GM19099 (cell line): ENCODE data around the gene UBE2J1.

ENCODE experiments used
- POLR2A ChIP-seq: IDR thresholded peaks from 3 replicates; pipeline ENCODE4 v1.6.1; 2011; ENCODE audit warnings: low read depth; ENCODE audit not compliant: insufficient read length; ENCODE audit errors: extremely low read depth

Gene UBE2J1, protein sequence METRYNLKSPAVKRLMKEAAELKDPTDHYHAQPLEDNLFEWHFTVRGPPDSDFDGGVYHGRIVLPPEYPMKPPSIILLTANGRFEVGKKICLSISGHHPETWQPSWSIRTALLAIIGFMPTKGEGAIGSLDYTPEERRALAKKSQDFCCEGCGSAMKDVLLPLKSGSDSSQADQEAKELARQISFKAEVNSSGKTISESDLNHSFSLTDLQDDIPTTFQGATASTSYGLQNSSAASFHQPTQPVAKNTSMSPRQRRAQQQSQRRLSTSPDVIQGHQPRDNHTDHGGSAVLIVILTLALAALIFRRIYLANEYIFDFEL

DNA sequence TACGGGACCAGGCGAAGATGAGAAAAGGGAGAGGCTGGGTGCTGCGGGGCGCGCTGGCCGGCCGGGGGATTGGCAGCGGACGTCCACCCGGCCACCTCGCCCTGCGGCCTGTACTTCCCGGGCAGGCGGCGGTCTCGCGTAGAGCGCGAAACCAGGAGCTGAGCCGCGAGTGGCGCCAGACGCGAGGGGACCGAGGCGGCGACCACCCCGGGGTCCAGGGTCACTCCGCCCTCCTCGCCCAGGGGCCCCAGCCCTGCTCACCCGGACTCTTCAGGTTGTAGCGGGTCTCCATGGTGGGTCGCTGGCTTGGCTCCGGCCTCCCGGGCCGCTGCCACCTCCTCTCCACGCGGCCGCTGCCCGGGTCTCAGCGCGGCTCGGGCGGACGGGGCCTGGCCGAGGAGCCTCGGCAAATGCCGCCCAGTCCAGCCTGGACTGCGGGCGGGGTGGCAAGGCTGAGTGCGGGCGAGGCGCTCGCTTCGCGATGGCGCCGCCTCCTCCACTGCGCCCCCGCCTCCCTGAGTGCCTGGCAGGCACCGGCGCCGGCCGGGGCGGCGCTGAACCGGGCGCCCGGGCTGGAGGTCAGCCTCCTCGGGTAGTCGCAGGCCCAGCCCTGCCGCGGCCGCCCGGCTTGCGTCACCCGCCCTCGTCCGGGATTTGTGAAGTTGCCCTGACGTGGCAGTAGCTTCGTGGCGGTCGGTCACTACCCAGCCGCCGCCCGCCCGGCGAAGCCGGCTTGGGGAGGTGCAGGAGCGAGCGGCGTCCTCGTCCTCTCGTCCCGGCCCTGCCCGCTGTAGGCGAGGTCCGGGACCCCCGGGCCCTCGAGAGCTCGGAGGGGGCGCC, at the start of gene UBE2J1:
Gene UBE2J1 (minus strand): TSS at position 445 of the 840 bp plus-strand sequence. CDS start 153 bp downstream, at position 292.
- peak; percentile 90 for TF ChIP-seq POLR2A

DNA sequence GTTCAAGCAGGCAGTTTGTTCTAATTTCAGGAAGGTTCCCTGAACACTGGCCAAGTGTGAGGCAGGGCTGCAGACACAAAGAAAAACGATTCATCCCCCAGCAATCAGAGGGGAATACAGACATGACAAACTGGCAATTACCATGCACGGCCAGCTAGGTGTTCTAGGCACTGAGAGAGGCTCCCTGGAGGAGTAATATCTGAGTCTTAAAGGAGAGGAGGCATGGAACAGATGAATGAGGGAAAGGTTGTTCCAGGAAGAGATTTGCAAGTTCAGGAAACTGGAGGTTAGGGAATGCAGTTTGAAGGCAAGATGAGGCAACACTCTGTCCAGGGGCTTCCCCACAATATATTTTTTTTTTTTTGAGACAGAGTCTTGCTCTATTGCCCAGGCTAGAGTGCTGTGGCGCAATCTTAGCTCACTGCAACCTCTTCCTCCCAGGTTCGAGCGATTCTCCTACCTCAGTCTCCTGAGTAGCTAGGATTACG, 48.4 kb upstream of the UBE2J1 start:
- no peak for TF ChIP-seq POLR2A

DNA sequence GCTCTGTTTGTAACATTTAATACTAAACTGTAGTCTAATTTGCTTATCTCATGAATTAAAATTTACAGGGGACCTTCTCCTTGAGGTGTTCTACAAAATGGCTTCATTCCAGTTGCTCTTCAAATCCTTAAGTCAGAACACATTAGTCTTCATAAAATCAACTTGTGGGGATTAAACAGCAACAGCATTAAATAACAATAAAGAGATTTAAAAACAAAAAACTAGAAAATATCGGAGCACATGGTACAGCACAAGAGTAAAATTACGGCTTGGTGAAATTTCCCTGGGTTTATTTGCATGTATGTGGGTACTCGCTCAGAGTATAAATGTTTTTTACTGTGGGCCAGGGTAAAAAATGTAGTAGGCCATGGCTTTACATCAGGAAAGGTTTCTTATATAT, 47.5 kb upstream of the UBE2J1 start:
- no peak for TF ChIP-seq POLR2A

DNA sequence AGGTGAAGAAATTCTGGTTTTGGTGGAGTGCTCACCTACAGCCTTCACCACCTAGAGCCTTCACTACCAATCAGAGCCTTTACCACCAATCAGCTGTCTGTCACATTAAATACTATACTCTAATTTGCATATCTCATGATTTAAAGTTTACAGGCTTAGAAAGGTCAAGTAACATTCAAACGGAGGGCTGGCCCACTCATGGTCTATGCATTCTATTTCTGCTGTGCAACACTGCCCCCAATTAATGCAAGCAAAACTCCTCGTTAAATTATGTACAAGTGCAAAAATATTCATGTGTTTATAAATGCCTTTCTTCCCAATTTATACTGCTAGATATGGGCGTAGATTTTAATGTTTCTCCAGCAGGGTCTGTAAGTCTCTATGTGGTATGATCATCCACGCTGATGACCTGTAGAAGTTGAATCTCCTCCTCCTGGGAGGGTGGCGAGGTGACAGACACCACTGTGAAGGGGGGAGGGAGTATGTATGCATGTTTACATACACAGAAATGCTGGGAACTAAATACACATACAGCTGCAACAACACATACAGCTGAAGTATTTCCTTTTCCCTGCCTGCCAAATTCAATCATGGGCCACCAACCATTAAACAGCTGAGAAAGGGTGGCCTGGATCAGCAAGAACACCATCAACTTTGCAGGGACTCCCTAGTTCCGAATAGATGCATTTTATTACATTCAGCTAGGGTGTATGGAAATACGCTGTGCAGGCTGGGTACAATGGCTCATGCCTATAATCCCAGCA, 46.4 kb upstream of the UBE2J1 start:
- no peak for TF ChIP-seq POLR2A

DNA sequence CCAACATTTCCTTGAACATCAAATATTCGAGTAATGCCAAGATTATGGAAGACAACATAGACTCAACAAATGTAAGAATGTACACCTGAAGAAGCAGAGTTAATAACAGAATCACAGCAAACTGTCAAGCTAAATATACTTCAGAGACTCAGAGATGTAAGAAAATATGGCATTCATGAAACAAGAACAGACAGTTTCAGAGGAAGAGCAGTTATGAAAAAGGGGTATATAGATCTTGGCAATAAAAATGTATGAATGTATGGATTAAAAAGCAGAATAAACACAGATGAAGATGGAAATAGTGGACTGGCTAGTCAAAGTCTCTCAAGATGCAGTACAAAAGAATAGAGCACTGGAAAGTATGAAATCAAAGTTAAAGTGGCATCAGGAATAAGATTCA, 41.1 kb upstream of the UBE2J1 start:
- no peak for TF ChIP-seq POLR2A

DNA sequence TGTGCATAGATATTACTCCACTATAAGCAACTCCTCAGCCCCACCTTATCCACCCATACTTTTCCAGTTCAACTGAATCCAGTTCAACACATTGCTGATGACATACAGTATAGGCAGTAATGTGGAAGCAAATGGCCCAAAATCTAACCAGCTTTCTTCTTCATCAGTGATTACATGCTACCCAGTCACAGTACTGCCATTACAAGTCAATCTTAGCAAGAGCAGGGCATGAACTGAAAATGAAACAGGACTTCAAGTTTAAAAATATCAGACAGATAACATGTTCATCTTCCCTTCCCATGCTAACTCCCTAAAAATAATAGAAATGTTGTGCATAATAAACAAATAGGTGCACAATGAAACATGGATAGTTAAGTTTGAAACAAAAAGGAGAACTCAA, 40.3 kb upstream of the UBE2J1 start:
- TF ChIP-seq POLR2A, result no peak

DNA sequence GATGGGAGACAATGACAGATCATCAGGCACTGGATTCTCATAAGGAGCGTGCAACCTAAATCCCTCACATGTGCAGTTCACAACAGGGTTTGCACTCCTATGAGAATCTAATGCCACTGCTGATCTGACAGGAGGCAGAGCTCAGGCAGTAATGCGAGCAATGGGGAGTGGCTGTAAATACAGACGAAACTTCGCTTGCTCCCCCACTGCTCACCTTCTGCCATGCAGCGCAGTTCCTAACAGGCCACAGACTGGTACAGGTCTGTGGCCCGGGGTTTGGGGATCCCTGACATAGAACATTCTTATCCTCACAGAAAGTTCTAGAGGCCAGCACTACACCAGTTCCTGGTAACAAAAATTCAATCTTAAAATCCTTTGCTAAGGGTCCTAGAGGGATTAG, 36.3 kb upstream of the UBE2J1 start:
- no peak for TF ChIP-seq POLR2A

DNA sequence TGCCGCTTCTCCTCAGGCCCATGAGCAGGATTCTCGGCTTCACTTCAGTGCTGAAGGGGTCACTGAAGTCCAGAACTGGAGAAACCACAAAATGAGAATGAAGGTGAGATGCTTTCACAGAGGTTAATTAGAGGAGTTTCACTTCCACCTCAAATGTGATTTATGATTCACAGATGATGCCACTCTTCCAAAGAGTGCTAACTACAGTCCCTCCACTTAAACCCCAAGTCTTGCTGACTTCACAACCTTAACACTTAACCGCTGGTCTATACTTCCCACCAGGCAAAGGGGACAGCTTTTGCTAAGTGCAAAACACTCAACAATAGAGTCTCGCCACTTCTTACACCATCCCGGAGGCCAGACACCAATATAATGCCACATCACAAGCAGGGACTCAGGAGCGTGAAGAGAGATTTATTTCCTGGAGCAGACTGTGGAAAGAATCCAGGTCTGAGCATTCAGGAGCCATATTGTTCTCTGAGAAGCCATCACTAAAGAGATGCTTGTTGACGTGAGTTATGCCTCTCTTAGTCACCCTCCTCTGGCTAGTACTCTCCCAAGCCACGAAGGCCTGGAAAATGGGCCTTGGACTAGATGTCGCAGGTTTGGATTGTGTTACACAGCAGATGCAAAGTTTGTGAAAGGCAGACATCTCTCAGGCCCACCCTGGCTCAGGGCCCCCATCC, 35.1 kb upstream of the UBE2J1 start:
- no peak for TF ChIP-seq POLR2A

DNA sequence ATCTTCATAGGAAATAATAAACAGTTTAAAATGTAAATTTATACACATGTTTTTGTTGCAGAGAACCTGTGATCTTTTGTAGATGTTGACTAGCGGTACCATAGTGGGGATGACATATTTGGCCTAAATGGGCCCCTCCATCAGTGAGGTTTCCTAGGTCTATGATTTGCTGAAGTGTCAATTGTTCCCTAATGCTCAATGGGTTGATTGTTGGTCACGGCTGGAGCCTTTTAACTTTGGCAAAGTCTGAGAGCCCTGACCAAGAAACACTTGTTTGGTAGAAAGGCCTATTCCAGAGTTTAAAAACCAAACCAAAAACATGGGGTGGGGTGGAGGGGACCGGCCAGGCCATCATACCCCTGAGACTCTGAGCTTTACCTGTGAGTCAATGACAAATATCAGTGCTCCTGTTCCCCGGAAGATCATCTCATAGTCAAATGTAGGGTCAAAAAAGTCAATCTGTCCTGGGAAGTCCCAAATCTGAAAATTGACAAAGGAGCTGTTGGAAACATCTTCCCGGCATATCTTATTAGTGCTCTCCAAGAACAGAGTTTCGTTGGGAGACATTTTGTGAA, 34.5 kb upstream of the UBE2J1 start:
- TF ChIP-seq POLR2A, result no peak

DNA sequence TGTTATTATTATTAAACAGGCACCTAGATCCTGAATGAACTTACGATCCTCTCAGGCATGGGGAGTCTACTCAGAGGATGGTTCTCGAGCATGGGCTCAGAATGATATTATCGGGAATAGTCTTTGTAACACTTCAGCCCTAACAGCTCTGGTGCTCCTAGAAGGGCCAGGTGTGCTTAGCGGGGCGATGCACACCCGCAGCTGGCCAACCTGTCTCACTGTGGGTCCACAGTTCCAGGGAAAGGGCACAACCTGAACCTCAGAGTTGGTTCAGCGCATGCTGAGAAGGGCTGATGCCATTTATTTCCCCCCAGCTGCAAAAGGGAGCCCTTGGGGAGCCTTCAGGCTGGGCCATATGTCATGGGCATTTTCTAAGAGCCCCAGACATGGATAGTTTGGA, 33.3 kb upstream of the UBE2J1 start:
- no peak for TF ChIP-seq POLR2A

DNA sequence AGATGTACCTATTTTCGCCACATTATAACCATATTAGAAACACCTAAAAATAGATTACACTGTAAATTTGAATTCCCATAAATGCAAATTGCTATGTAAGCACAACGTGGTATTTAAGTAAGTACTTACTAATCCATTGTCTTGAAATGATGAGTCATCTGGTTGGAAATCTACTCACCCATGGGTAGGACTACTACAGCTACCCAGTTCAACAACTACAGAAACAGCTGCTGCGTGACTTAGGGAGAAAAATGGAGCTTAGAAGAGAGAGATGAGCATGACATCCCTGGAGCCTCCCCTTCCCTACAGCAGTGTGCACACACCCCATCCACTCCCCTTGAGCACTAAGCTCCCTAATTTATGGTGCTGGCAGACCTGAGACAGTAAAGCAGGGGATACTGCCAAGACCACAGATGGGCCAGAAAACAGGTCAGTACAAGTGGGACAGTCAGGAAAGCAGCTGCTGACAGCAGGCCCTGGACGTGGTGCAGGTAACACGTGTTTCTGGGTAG, 32.7 kb upstream of the UBE2J1 start:
- TF ChIP-seq POLR2A, result no peak

DNA sequence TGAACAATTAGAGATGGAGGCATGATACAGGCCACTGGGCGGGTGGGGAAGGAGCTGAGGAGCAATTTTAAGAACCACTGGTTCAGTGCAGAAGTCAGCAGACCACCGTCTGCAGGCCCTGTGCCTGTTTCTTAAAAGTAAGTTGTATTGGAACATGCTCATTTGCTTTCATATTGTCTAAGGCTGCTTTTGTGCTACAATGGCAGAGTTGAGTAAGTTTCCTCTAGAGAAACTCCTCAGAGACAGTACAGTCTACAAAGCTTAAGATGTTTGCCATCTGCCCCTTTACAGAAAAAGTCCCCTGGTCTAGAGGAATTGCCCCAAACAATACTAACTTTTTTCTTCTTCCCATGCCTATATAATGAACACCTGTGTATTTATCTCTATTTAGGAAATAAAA, 28.5 kb upstream of the UBE2J1 start:
- no peak for TF ChIP-seq POLR2A

DNA sequence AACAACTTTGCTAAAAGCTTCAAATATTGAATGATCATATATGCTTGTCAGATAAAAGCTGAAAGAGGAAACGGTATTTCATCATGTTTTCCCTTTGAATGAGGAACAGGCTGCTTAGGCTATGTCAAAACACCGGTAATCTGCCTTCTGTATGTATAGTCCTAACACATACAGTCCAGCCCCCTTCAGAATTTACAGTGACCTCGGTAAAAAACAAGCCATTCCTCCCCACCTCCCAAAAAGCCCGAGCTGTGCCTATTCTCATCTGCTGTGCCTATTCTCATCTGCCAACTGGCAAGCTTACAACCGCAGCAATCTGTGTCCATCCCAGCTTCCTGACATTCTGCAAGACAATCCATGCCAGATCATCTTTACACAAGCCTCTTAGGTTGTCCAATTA, 26.8 kb upstream of the UBE2J1 start:
- TF ChIP-seq POLR2A, result no peak

DNA sequence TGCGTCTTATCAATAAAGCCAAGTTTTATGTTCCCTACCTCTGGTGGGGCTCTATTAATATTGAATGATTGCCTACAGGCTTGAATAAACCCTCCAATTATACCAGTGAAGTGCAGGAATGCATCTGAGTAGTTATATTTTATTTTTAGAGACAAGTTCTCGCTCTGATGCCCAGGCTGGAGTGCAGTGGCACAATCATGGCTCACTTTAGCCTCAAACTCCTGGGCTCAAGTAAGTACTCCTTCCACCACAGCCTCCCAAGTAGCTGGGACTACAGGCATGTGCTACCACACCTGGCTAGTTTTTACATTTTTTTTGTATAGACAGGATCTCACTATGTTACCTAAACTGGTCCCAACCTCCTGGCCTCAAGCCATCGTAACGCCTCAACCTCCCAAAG, 26.1 kb upstream of the UBE2J1 start:
- TF ChIP-seq POLR2A, result no peak

DNA sequence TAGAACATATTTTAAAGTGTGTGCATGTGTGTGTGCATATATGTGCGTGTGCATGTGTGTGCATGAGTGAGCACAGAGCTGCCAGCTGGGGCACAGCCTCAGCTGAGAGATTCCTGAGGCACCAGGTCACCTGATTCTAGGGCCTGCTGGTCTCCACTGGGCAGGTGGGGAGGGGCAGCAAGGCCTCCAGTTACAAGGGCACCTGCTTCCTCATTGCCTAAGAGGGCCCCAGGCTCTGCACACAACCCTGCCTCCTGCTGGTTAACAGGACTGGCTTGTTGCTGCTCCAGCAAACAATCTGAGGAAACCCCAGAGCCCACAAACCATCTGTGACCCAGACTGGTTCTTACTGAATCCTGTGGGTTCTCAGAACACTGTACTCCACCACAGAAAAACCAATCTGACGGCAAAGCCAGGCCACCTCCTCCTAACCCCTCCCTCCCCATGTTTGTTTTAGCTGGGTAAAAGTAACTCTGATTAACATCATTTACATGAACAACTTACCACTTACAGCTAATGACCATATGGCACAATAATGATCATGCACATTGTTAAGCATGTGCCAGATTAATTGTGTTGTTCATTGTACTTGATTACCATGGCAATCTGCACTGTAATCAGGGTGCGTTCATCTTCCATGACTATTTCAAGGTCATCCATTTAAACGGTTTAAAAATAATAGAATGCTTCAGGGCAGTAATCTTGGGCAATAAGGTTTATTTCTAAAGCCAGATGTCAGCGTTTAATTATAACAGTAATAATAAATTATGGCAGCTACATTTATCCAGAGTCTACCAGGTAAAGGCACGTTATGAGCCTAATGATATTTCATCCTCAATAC, 23.1 kb upstream of the UBE2J1 start:
- no peak for TF ChIP-seq POLR2A
